Muscle of leg (tissue), 11 donors: ENCODE measurements around the gene MAGI2. TPM values are rescaled to one million over a fixed set of nuclear protein-coding genes. Genes with fewer than 3 reads are reported as not detected.

Source experiments
- DNase-seq: peaks from one replicate; pipeline ENCODE4 v3.0.0; 2013
- H3K27ac ChIP-seq: one replicate; pipeline ENCODE4 v1.5.1; 2013; ENCODE audit warnings: mild to moderate bottlenecking, low read length, control low read depth
- H3K27me3 ChIP-seq: one replicate; pipeline ENCODE4 v1.6.1; 2013; ENCODE audit warnings: low read length; ENCODE audit not compliant: control insufficient read depth, insufficient read depth
- H3K36me3 ChIP-seq: one replicate; pipeline ENCODE4 v1.6.1; 2013; ENCODE audit warnings: low read length; ENCODE audit not compliant: control insufficient read depth, insufficient read depth
- H3K4me1 ChIP-seq: one replicate; pipeline ENCODE4 v1.6.1; 2013; ENCODE audit warnings: low read length; ENCODE audit not compliant: control insufficient read depth, insufficient read depth
- H3K4me3 ChIP-seq: one replicate; pipeline ENCODE4 v1.5.1; 2013; ENCODE audit warnings: low read length, control low read depth
- H3K9me3 ChIP-seq: replicated peaks from 2 replicates; pipeline ENCODE4 v1.6.1; 2013; ENCODE audit warnings: low read depth, low read length; ENCODE audit not compliant: control insufficient read depth
- WGBS: methylation state at CpG from one replicate; pipeline ENCODE4 v1.1.5; 2013; ENCODE audit warnings: missing lambda C conversion rate; ENCODE audit not compliant: insufficient coverage; 5-methylcytosine and 5-hydroxymethylcytosine counted together
- polyA plus RNA-seq, 8 donors: library from polyadenylated mRNA; unstranded; fragments of 120-200 nt; gene quantifications; one replicate each; pipeline versions ENCODE4 v1.2.1 to v1.2.3, GENCODE V29; 2013; ENCODE audit warnings: inconsistent platforms in 1 of 8, low replicate concordance in 1 of 8; ENCODE audit not compliant: insufficient read length in 8 of 8, insufficient read depth in 1 of 8
- total RNA-seq: library from RNA; stranded (reverse); fragments of 120-200 nt; gene quantifications from one replicate; pipeline ENCODE4 v1.2.4, GENCODE V29; 2013

Gene MAGI2
- total and polyA plus RNA-seq, 9 donors: 3.5 to 6.3 (median 5.2) TPM

DNA sequence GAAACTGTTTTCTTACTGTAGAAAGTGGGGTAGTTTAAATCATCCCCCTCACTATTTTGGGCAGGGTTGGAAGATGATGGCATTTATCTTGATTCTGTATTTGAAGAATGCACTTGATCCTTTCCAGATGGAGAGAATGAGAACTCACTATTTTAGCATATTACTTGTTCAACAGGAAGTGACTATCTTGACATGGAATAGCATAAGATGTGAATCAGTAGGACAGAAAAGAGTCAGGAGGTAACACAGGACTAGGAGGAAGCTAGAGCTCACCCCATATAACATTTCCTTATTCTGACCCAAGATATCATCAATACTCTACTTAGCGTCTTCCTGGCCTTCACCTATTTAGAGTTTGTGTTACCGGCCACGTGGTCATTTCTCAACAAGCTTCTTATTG lies 1254.7 kb downstream of the MAGI2 start:
- Histone ChIP-seq H3K27me3 (no peaks in the 10 kb centered on the region), H3K36me3 (no peaks in the 10 kb centered on the region), H3K4me3 (no peak overlapping the region), H3K27ac (no peak overlapping the region), H3K9me3 (no peaks in the 10 kb centered on the region), H3K4me1 (no peaks in the 10 kb centered on the region)
- DNase-seq: no peak
- no CpG with 5 or more reads among the region's 3 CpGs for WGBS

DNA sequence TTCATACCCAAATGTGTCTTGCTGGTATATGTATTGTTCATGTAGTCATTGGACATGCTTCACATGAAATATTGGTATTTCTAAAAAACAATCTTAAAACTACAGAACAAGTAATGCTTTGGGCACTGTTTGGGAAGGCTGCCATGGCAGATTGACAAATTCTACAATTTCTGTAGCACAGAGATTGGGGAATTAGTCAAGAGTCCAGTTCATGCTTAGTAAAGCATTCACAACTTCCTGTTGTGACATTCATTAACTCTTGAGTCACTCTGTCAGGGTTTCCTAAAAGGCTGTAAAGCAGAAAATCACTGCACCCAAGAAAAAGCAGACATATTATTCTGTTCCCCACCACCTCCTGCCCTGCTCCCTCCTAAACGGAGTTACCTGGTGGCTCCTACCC lies 1256.0 kb downstream of the MAGI2 start:
- H3K27ac ChIP-seq: no peak overlapping the region
- H3K4me1 ChIP-seq: no peaks in the 10 kb centered on the region
- H3K27me3 ChIP-seq: no peaks in the 10 kb centered on the region
- no peaks in the 10 kb centered on the region for H3K9me3 ChIP-seq
- no peak for DNase-seq
- no peak overlapping the region for H3K4me3 ChIP-seq
- 80% methylated on average over 1 of the region's 1 CpG for WGBS
- H3K36me3 ChIP-seq: no peaks in the 10 kb centered on the region

DNA sequence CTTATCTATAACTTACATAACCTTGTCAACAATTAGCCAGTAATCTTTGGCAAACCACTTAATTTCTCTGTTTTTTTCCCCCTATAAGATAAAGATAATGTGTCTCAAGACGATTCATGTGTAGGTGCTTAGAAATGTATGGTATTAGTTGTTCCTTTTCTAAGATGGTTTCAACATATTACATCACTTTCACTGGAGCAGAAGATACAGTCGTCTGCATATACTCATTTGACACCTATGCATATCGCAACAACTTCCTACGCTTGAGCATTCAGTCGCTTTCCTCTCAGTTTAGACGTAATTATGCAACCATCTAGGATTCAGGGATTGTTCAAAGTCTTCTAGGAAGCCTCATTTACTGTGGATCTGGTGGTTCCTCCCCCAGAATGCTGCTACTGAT lies 1258.2 kb downstream of the MAGI2 start:
- Histone ChIP-seq H3K27me3 (no peaks in the 10 kb centered on the region), H3K4me1 (no peaks in the 10 kb centered on the region), H3K27ac (no peak overlapping the region), H3K36me3 (no peaks in the 10 kb centered on the region), H3K4me3 (no peak overlapping the region), H3K9me3 (no peaks in the 10 kb centered on the region)
- WGBS: 82% methylated on average over 5 of the region's 6 CpGs
- DNase-seq: no peak

DNA sequence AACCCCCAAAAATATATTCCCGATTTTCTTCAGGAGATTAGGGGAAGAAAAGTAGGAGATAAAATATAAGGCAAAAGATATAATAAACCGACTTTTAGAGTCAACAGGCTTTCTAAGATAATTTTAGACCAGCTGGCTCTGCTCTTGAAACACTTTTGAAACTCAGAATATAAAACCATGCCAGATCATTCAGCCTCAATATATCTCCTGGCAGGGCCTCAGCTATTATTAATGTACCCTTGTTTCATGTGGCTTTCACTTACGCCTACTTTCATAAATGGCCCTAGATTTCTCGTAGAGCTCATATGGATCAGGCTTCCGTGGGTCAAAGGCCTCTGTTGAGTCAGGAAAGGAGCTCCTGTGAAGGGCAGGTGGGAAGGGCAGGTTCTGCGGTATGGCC lies 1258.9 kb downstream of the MAGI2 start:
- no peaks in the 10 kb centered on the region for H3K4me1 ChIP-seq
- 89% methylated on average over 5 of the region's 6 CpGs for WGBS
- no peak for DNase-seq
- no peaks in the 10 kb centered on the region for H3K9me3 ChIP-seq
- H3K36me3 ChIP-seq: no peaks in the 10 kb centered on the region
- H3K27ac ChIP-seq: no peak overlapping the region
- no peaks in the 10 kb centered on the region for H3K27me3 ChIP-seq
- no peak overlapping the region for H3K4me3 ChIP-seq

DNA sequence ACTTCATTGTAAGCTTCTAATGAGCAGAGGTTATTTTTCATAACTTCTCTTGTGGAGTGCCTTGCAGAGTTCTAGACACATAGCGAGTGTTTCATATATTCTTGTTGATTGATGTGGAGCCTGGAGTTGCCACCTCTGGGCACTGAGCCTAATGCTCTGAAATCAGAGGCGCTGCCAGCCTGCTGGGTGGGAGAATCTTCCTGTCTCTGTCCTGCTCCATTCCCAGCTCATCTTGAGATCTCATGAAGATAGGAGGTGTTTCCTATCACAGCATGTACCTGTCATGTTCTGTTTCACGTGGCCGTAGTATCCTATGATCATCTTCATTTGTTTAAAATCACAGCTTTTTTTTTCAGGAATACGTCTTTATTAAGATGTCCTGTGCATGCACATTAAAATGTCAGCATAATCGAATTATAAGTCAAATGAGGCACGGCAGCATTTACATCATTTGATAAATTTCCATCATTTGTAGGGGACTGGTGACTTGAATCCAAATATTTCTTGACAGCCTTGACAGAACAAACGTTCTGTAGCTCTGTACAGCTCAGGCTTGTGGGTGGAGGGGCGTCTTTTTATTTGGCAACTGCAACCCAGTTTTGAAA lies 1261.9 kb downstream of the MAGI2 start:
- H3K27me3 ChIP-seq: no peaks in the 10 kb centered on the region
- no peak overlapping the region for H3K4me3 ChIP-seq
- H3K27ac ChIP-seq: no peak overlapping the region
- no peaks in the 10 kb centered on the region for H3K4me1 ChIP-seq
- H3K9me3 ChIP-seq: no peaks in the 10 kb centered on the region
- no CpG with 5 or more reads among the region's 9 CpGs for WGBS
- DNase-seq: no peak
- H3K36me3 ChIP-seq: no peaks in the 10 kb centered on the region

DNA sequence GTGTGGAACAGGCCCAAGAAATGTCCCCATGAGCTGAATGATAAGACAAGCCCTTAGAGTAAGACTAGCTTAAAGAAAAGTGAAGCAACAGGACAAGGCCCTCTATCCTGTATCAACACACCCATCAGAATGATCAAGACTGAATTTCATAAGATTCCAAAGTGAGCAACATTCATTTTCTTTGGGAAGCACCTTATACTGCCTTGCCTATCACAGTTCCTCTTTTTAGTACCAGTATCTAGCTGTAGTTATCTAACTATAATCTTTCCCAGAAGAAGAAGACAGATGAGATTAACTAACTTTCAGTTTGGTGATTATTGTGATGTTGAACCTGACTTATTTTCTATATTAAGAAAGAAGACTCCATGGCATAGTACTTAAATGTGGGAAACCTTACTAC lies 1263.7 kb downstream of the MAGI2 start:
- Histone ChIP-seq H3K4me3 (no peak overlapping the region), H3K27me3 (no peaks in the 10 kb centered on the region), H3K36me3 (no peaks in the 10 kb centered on the region), H3K27ac (no peak overlapping the region), H3K9me3 (no peaks in the 10 kb centered on the region), H3K4me1 (no peaks in the 10 kb centered on the region)
- DNase-seq: no peak

DNA sequence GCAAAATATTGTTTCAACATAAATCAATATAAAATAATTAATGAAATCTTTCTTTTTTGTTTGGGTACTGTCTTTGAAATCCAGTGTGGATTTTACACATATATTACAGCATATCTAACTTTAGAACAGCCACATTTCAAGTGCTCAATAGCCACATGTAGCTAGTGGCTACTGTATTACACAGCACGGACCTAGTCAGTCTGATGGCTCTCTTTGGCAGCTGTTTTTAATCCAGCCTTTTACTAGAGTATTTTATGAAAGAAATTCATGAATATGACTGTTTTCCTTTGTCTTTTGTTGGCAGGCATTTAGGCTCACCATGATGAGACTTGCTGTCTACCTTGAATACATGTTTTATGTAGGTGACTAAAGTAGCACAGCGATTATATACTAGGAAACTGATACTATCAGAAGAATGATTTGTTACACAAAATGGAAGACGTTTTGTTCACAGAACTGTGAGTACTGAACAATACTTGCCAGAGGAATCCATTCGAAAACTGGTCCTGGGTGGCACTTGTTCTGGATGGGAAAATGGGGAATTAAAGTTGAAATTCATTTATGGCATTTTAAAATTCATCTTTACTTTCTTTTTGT lies 1268.2 kb downstream of the MAGI2 start:
- Histone ChIP-seq H3K9me3 (no peaks in the 10 kb centered on the region), H3K4me3 (no peak overlapping the region), H3K27ac (no peak overlapping the region), H3K36me3 (no peaks in the 10 kb centered on the region), H3K4me1 (no peaks in the 10 kb centered on the region), H3K27me3 (no peaks in the 10 kb centered on the region)
- DNase-seq: no peak
- 60% methylated on average over 1 of the region's 4 CpGs for WGBS

DNA sequence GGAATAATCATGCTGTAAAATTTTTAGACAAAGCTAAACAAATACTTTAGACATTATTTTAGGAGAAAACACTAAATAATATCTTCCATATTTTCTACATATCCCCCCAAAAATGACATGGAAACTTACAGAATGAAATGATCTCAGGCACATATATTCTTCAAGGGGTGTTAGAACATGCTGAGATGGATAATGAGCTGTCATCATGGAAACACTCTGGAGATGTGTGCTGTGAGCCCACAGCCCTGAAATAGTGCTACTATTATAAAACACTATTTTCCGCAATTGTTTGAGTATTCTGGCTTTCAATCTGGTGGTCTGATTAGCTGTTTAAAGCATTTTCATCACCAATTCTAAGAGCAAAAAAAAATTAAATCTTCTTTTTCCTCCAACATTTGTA lies 1269.2 kb downstream of the MAGI2 start:
- no peak for DNase-seq
- no CpG with 5 or more reads among the region's 1 CpG for WGBS
- Histone ChIP-seq H3K36me3 (no peaks in the 10 kb centered on the region), H3K9me3 (no peaks in the 10 kb centered on the region), H3K27me3 (no peaks in the 10 kb centered on the region), H3K4me1 (no peaks in the 10 kb centered on the region), H3K27ac (no peak overlapping the region), H3K4me3 (no peak overlapping the region)

DNA sequence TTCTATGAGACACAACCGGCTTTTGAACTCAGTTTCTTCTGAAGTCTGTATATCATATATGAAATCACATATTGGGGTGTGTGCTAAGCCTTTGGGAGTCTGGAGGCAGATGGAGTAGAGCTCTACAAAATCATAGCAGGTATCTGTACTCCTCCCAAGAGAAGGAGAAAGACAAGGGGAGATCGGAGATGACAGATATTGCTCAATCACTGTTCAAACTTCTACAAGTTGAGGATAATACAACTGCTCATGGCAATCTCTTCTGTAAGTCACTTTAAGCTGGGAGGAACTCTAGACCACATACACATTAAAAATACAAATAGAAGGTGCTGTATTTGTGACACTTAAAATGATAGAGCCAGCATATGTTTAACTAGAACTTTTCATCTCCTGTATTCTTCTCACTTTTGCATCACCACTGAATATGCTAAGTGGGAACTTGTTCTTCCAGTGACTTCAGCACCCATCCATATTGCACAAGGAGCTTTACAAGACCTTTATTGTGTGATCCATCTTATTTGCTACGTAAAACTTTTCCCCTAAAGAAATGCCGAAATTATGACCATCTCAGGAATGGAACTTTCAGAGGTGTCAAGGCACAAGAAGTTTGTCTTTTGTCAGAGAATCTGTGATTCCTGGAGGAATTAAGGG lies 1273.5 kb downstream of the MAGI2 start:
- H3K9me3 ChIP-seq: no peaks in the 10 kb centered on the region
- H3K27ac ChIP-seq: no peak overlapping the region
- no CpG with 5 or more reads among the region's 4 CpGs for WGBS
- no peaks in the 10 kb centered on the region for H3K27me3 ChIP-seq
- no peaks in the 10 kb centered on the region for H3K36me3 ChIP-seq
- DNase-seq: no peak
- peaks cover 7% of the 10 kb centered on the region for H3K4me1 ChIP-seq
- no peak overlapping the region for H3K4me3 ChIP-seq

DNA sequence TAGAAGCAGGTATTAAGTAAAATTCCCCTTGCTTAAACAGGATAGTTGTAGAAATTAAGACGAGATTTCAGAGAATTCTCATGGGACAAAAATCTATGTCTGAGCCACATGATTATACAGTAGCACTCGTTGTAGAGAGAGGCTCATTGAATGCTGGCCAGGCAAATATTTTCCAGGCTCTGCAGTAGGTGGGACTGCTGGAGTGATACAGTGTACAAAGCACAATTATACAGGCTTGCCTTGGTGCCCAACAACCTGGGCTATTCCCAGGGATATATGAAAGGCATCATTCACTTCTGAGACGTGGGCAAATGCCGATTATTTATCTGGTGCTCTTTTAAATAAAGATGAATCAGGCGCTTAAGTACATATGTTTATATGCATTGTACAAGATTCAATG lies 1274.3 kb downstream of the MAGI2 start:
- no peak overlapping the region for H3K4me3 ChIP-seq
- DNase-seq: no peak
- no peaks in the 10 kb centered on the region for H3K36me3 ChIP-seq
- no peaks in the 10 kb centered on the region for H3K9me3 ChIP-seq
- peaks cover 7% of the 10 kb centered on the region for H3K4me1 ChIP-seq
- no peak overlapping the region for H3K27ac ChIP-seq
- H3K27me3 ChIP-seq: no peaks in the 10 kb centered on the region
- WGBS: 40% methylated on average over 1 of the region's 5 CpGs
